ENCODE measurements around the gene TAS2R41. TPM values are rescaled to one million over a fixed set of nuclear protein-coding genes. Genes with fewer than 3 reads are reported as not detected.

TAS2R41 gene
- total RNA-seq, 4 donors from 2014 or later: not detected

DNA sequence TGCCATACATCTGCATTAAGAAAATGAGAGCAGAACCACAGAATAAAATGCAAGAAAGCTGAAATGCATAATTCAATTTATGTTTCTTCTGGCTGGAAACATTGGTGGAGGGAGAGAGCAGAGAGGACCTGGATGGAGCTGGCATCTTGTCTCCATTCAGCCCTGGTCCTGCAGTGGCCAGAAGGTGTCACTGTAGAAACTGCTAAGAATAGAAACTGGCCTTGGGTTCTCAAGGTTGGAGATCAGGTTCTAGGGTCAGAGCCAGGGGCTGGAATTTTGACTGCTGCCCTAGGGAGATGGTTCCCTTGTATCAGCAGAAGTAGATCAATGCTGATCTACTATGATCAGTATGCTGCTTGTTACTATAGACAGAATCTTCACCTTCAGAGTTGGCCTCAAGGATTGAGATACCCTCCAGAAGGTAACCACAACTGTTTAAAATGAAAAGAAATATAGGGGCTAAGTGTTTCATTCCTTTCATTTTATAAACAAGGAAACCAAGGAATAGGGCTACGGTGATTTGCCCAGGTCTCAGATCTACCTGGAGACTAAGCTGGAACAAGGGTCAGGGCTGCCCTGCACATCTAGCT is 13.1 kb downstream of the TAS2R41 start:
- H3K9me3 ChIP-seq: no peaks in the 10 kb centered on the region
- no peaks in the 10 kb centered on the region for H3K36me3 ChIP-seq
- TF ChIP-seq, protein P1, sequence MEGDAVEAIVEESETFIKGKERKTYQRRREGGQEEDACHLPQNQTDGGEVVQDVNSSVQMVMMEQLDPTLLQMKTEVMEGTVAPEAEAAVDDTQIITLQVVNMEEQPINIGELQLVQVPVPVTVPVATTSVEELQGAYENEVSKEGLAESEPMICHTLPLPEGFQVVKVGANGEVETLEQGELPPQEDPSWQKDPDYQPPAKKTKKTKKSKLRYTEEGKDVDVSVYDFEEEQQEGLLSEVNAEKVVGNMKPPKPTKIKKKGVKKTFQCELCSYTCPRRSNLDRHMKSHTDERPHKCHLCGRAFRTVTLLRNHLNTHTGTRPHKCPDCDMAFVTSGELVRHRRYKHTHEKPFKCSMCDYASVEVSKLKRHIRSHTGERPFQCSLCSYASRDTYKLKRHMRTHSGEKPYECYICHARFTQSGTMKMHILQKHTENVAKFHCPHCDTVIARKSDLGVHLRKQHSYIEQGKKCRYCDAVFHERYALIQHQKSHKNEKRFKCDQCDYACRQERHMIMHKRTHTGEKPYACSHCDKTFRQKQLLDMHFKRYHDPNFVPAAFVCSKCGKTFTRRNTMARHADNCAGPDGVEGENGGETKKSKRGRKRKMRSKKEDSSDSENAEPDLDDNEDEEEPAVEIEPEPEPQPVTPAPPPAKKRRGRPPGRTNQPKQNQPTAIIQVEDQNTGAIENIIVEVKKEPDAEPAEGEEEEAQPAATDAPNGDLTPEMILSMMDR (IDR thresholded peaks at IDR 0.05): peak in 1 of 4 experiments; percentile 54
- no peak for TF ChIP-seq POLR2A (IDR thresholded peaks at IDR 0.05)
- no peaks in the 10 kb centered on the region for H3K27me3 ChIP-seq
- 100% methylated on average over 1 of the region's 1 CpG for WGBS, 2 donors (ENCODE audit: low coverage in 1 of 2)
- H3K27ac ChIP-seq: no peak overlapping the region
- no peaks in the 10 kb centered on the region for H3K4me1 ChIP-seq
- no peak overlapping the region for H3K4me3 ChIP-seq
- no peak for ATAC-seq

DNA sequence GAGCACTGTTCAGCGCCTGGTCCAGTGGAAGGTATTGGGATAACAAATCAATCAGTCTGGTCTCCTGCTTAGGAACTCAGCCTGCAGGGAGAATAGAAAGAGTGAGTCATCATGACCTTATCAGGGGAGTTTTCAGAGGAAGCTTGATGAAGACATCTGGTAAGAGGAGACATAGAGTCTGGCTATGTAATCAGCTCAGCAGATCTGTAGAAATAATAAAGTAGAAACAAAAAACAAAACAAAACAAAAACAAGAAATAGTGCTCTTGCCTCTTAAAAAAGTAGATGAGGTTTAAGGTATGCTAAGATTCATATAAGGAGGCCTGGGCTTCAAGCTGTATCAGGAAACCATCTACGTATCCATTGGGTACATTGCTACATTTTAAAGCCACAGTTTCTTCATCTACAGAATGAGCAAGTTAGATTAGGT is 14.4 kb downstream of the TAS2R41 start:
- Histone ChIP-seq H3K9me3 (no peaks in the 10 kb centered on the region), H3K4me3 (no peak overlapping the region), H3K27me3 (no peaks in the 10 kb centered on the region), H3K4me1 (no peaks in the 10 kb centered on the region), H3K36me3 (no peaks in the 10 kb centered on the region), H3K27ac (no peak overlapping the region)
- 74 to 95% methylated on average over 2 of the region's 2 CpGs for WGBS, 2 donors (ENCODE audit: low coverage in 1 of 2)
- TF ChIP-seq, protein P1 (IDR thresholded peaks at IDR 0.05): no peak
- TF ChIP-seq POLR2A (IDR thresholded peaks at IDR 0.05) (no peak), EP300 (IDR thresholded peaks at IDR 0.05) (no peak), POLR2AphosphoS5 (IDR thresholded peaks at IDR 0.05) (no peak)
- ATAC-seq: no peak

DNA sequence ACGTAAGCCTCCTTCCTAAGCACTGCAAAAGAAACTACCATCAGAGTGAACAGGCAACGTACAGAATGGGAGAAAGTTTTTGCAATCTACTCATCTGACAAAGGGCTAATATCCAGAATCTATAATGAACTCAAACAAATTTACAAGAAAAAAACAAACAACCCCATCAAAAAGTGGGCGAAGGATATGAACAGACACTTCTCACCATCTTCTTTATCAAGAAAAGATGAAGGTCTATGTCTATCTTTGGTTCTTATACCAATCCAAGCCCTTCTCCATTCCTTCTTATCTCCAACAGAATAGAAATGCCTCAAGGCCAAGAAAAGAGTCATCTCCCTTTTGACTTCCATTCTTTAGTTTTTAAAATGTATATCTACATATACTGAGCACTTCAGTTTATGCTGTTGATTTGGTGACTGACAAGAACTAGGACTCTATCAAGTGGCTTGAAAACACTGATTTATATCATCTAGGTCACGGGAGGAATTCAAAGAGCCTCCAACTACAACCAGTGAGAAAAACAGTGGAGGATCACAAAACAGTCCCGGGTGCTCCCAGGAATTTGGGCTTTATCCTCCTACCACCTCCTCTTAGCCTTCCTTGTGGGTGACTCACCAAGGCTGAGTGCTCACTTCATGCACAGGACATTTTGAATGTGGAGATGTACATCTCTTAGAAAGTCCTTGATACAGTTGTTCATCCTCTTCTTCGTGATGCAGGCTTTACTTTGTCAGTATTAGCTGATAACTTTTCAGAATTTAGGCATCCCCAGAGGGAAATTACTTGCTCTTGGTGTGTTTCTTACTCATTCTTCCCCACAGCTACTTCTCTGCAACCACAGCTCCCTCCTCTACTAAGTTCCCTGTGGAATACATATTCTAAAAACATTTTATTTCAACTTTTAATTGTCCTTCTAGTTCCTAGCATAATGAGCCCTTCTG is 15.4 kb downstream of the TAS2R41 start:
- Histone ChIP-seq H3K27me3 (no peaks in the 10 kb centered on the region), H3K36me3 (no peaks in the 10 kb centered on the region), H3K9me3 (no peaks in the 10 kb centered on the region), H3K4me1 (no peaks in the 10 kb centered on the region), H3K27ac (no peak overlapping the region), H3K4me3 (no peak overlapping the region)
- WGBS, 2 donors (ENCODE audit: low coverage in 1 of 2): 60 to 65% methylated on average over 6 of the region's 6 CpGs
- no peak for ATAC-seq
- TF ChIP-seq POLR2A (IDR thresholded peaks at IDR 0.05) (no peak), POLR2AphosphoS5 (IDR thresholded peaks at IDR 0.05) (no peak), EP300 (IDR thresholded peaks at IDR 0.05) (no peak)
- TF ChIP-seq, protein P1 (IDR thresholded peaks at IDR 0.05): no peak

DNA sequence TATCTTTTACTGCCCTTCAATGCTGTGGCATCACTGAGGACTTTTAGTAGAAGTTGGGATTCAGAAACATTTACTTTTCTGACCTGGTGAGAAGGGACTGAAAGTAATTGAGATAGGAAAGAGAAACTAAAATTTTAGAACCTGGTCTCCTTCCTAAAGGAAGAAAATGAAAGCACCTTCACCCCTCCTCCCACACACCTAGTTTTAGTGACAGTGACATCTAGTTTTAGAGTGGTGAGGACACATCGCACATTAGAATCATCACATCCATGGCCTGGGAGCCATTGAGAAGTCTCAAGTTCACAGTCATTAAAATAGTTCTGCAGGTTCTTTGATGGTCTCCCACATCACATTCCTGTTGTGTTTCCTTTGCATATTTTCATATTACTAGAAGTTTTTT is 16.1 kb downstream of the TAS2R41 start:
- Histone ChIP-seq H3K9me3 (no peaks in the 10 kb centered on the region), H3K27ac (no peak overlapping the region), H3K4me1 (no peaks in the 10 kb centered on the region), H3K36me3 (no peaks in the 10 kb centered on the region), H3K4me3 (no peak overlapping the region), H3K27me3 (no peaks in the 10 kb centered on the region)
- 89 to 100% methylated on average over 1 of the region's 1 CpG for WGBS, 2 donors (ENCODE audit: low coverage in 1 of 2)
- ATAC-seq: no peak
- TF ChIP-seq, protein P1 (IDR thresholded peaks at IDR 0.05): no peak
- TF ChIP-seq EP300 (IDR thresholded peaks at IDR 0.05) (no peak), POLR2A (IDR thresholded peaks at IDR 0.05) (no peak), POLR2AphosphoS5 (IDR thresholded peaks at IDR 0.05) (no peak)
